Measurements from ENCODE around the gene CLRN3.

CLRN3 gene

GRCh38 chr10:127873901-127874470, 18.8 kb downstream of the CLRN3 start:
- no peak overlapping the region for H3K18ac ChIP-seq (ENCODE audit: low read length)
- H3K27ac ChIP-seq (ENCODE audit: low read depth, low read length), result no peak overlapping the region
- H3K56ac ChIP-seq (ENCODE audit: low read length), result no peak overlapping the region
- no peak overlapping the region for H3K4me3 ChIP-seq (ENCODE audit: low read length)
- H3K23ac ChIP-seq (ENCODE audit: low read length), result no peak overlapping the region
- WGBS (ENCODE audit: extremely low coverage, insufficient coverage, low lambda C conversion rate), result no CpG with 5 or more reads among the region's 11 CpGs
- no peak overlapping the region for H4K8ac ChIP-seq (ENCODE audit: low read depth, low read length)
- no peaks in the 10 kb centered on the region for H3K79me2 ChIP-seq (ENCODE audit: control insufficient read depth, insufficient read depth, low read length)
- H3K9ac ChIP-seq (ENCODE audit: low read length), result no peak overlapping the region
- H2AK5ac ChIP-seq (ENCODE audit: low read length), result no peak overlapping the region
- H3K4ac ChIP-seq (ENCODE audit: low read depth, low read length), result no peak overlapping the region
- H2BK5ac ChIP-seq (ENCODE audit: low read length), result no peak overlapping the region
- no peak for DNase-seq
- H3K27me3 ChIP-seq (ENCODE audit: insufficient read depth, low read length, poor library complexity), result no peaks in the 10 kb centered on the region
- H4K5ac ChIP-seq (ENCODE audit: low read length), result no peak overlapping the region
- no peaks in the 10 kb centered on the region for H3K79me1 ChIP-seq (ENCODE audit: low read length)
- no peak overlapping the region for H2BK120ac ChIP-seq (ENCODE audit: low read depth, low read length)
- H3K36me3 ChIP-seq (ENCODE audit: control insufficient read depth, insufficient read depth, low read length), result no peaks in the 10 kb centered on the region
- no peaks in the 10 kb centered on the region for H3K4me1 ChIP-seq (ENCODE audit: control insufficient read depth, low read depth, low read length)
- no peak overlapping the region for H3K4me2 ChIP-seq (ENCODE audit: low read length)
- no peak overlapping the region for H2BK15ac ChIP-seq (replicated peaks; ENCODE audit: low read depth)

- no peak overlapping the region for H3K56ac ChIP-seq (ENCODE audit: low read length)
- no peak overlapping the region for H3K4ac ChIP-seq (ENCODE audit: low read depth, low read length)
- no peaks in the 10 kb centered on the region for H3K79me2 ChIP-seq (ENCODE audit: control insufficient read depth, insufficient read depth, low read length)
- no peak overlapping the region for H2BK120ac ChIP-seq (ENCODE audit: low read depth, low read length)
- H2BK15ac ChIP-seq (replicated peaks; ENCODE audit: low read depth), result no peak overlapping the region
- no peak overlapping the region for H3K4me3 ChIP-seq (ENCODE audit: low read length)
- WGBS (ENCODE audit: extremely low coverage, insufficient coverage, low lambda C conversion rate), result no CpG with 5 or more reads among the region's 12 CpGs
- DNase-seq, result no peak
- no peak overlapping the region for H2BK5ac ChIP-seq (ENCODE audit: low read length)
- H3K79me1 ChIP-seq (ENCODE audit: low read length), result no peaks in the 10 kb centered on the region
- H3K27ac ChIP-seq (ENCODE audit: low read depth, low read length), result no peak overlapping the region
- no peak overlapping the region for H4K8ac ChIP-seq (ENCODE audit: low read depth, low read length)
- no peak overlapping the region for H2AK5ac ChIP-seq (ENCODE audit: low read length)
- no peak overlapping the region for H3K18ac ChIP-seq (ENCODE audit: low read length)
- no peak overlapping the region for H3K23ac ChIP-seq (ENCODE audit: low read length)
- H3K4me2 ChIP-seq (ENCODE audit: low read length), result no peak overlapping the region
- H3K27me3 ChIP-seq (ENCODE audit: insufficient read depth, low read length, poor library complexity), result no peaks in the 10 kb centered on the region
- no peak overlapping the region for H3K9ac ChIP-seq (ENCODE audit: low read length)
- H4K5ac ChIP-seq (ENCODE audit: low read length), result no peak overlapping the region
- H3K36me3 ChIP-seq (ENCODE audit: control insufficient read depth, insufficient read depth, low read length), result no peaks in the 10 kb centered on the region
- no peaks in the 10 kb centered on the region for H3K4me1 ChIP-seq (ENCODE audit: control insufficient read depth, low read depth, low read length)
Measured at GRCh38 chr10:127872871-127873600, 19.7 kb downstream of the CLRN3 start.

- H3K36me3 ChIP-seq (ENCODE audit: control insufficient read depth, insufficient read depth, low read length), result no peaks in the 10 kb centered on the region
- H2BK15ac ChIP-seq (replicated peaks; ENCODE audit: low read depth), result no peak overlapping the region
- no peak overlapping the region for H3K23ac ChIP-seq (ENCODE audit: low read length)
- H3K9ac ChIP-seq (ENCODE audit: low read length), result no peak overlapping the region
- no peak overlapping the region for H4K5ac ChIP-seq (ENCODE audit: low read length)
- no peak overlapping the region for H3K27ac ChIP-seq (ENCODE audit: low read depth, low read length)
- no peak overlapping the region for H4K8ac ChIP-seq (ENCODE audit: low read depth, low read length)
- no peaks in the 10 kb centered on the region for H3K27me3 ChIP-seq (ENCODE audit: insufficient read depth, low read length, poor library complexity)
- H3K79me1 ChIP-seq (ENCODE audit: low read length), result no peaks in the 10 kb centered on the region
- H3K4me1 ChIP-seq (ENCODE audit: control insufficient read depth, low read depth, low read length), result no peaks in the 10 kb centered on the region
- H2BK5ac ChIP-seq (ENCODE audit: low read length), result no peak overlapping the region
- no peak overlapping the region for H3K4me3 ChIP-seq (ENCODE audit: low read length)
- no peak overlapping the region for H3K4me2 ChIP-seq (ENCODE audit: low read length)
- no peak overlapping the region for H2BK120ac ChIP-seq (ENCODE audit: low read depth, low read length)
- no peaks in the 10 kb centered on the region for H3K79me2 ChIP-seq (ENCODE audit: control insufficient read depth, insufficient read depth, low read length)
- no peak overlapping the region for H3K18ac ChIP-seq (ENCODE audit: low read length)
- WGBS (ENCODE audit: extremely low coverage, insufficient coverage, low lambda C conversion rate), result no CpG with 5 or more reads among the region's 23 CpGs
- no peak for DNase-seq
- H3K4ac ChIP-seq (ENCODE audit: low read depth, low read length), result no peak overlapping the region
- H2AK5ac ChIP-seq (ENCODE audit: low read length), result no peak overlapping the region
- no peak overlapping the region for H3K56ac ChIP-seq (ENCODE audit: low read length)
Measured at GRCh38 chr10:127872011-127872761, 20.6 kb downstream of the CLRN3 start.

- no CpG with 5 or more reads among the region's 7 CpGs for WGBS (ENCODE audit: extremely low coverage, insufficient coverage, low lambda C conversion rate)
- no peaks in the 10 kb centered on the region for H3K27me3 ChIP-seq (ENCODE audit: insufficient read depth, low read length, poor library complexity)
Measured at GRCh38 chr10:127871631-127872010, 21.1 kb downstream of the CLRN3 start.

GRCh38 chr10:127869329-127869728, 23.4 kb downstream of the CLRN3 start:
- Histone ChIP-seq H3K36me3 (ENCODE audit: control insufficient read depth, insufficient read depth, low read length) (no peaks in the 10 kb centered on the region), H3K56ac (ENCODE audit: low read length) (no peak overlapping the region), H2BK120ac (ENCODE audit: low read depth, low read length) (no peak overlapping the region), H2BK15ac (replicated peaks; ENCODE audit: low read depth) (no peak overlapping the region), H3K27me3 (ENCODE audit: insufficient read depth, low read length, poor library complexity) (no peaks in the 10 kb centered on the region), H3K27ac (ENCODE audit: low read depth, low read length) (no peak overlapping the region), H3K4me1 (ENCODE audit: control insufficient read depth, low read depth, low read length) (no peaks in the 10 kb centered on the region), H3K79me2 (ENCODE audit: control insufficient read depth, insufficient read depth, low read length) (no peaks in the 10 kb centered on the region), H3K18ac (ENCODE audit: low read length) (no peak overlapping the region), H3K4ac (ENCODE audit: low read depth, low read length) (no peak overlapping the region), H2AK5ac (ENCODE audit: low read length) (no peak overlapping the region), H3K79me1 (ENCODE audit: low read length) (no peaks in the 10 kb centered on the region), H4K5ac (ENCODE audit: low read length) (no peak overlapping the region), H4K8ac (ENCODE audit: low read depth, low read length) (no peak overlapping the region), H3K4me3 (ENCODE audit: low read length) (no peak overlapping the region), H3K23ac (ENCODE audit: low read length) (no peak overlapping the region), H3K4me2 (ENCODE audit: low read length) (no peak overlapping the region), H2BK5ac (ENCODE audit: low read length) (no peak overlapping the region), H3K9ac (ENCODE audit: low read length) (no peak overlapping the region)
- DNase-seq, result no peak

More at GRCh38 chr10:127871631-127872010, 21.1 kb downstream of the CLRN3 start:
- Histone ChIP-seq H3K9ac (ENCODE audit: low read length) (no peak overlapping the region), H3K18ac (ENCODE audit: low read length) (no peak overlapping the region), H2AK5ac (ENCODE audit: low read length) (no peak overlapping the region), H3K36me3 (ENCODE audit: control insufficient read depth, insufficient read depth, low read length) (no peaks in the 10 kb centered on the region), H3K4me2 (ENCODE audit: low read length) (no peak overlapping the region), H3K4me1 (ENCODE audit: control insufficient read depth, low read depth, low read length) (no peaks in the 10 kb centered on the region), H4K5ac (ENCODE audit: low read length) (no peak overlapping the region), H2BK5ac (ENCODE audit: low read length) (no peak overlapping the region), H3K56ac (ENCODE audit: low read length) (no peak overlapping the region), H4K8ac (ENCODE audit: low read depth, low read length) (no peak overlapping the region), H3K4me3 (ENCODE audit: low read length) (no peak overlapping the region), H3K79me2 (ENCODE audit: control insufficient read depth, insufficient read depth, low read length) (no peaks in the 10 kb centered on the region), H2BK120ac (ENCODE audit: low read depth, low read length) (no peak overlapping the region), H3K23ac (ENCODE audit: low read length) (no peak overlapping the region), H2BK15ac (replicated peaks; ENCODE audit: low read depth) (no peak overlapping the region), H3K79me1 (ENCODE audit: low read length) (no peaks in the 10 kb centered on the region), H3K4ac (ENCODE audit: low read depth, low read length) (no peak overlapping the region), H3K27ac (ENCODE audit: low read depth, low read length) (no peak overlapping the region)
- DNase-seq, result no peak

All from mesendoderm (in vitro differentiated cells).